Measurements from ENCODE around the gene DMWD. TPM values are rescaled to one million over a fixed set of nuclear protein-coding genes. Genes with fewer than 3 reads are reported as not detected.
A peak's percentile ranks its signal among the peaks of the same experiment; 100 is the strongest.

DMWD gene
- polyA plus RNA-seq, 1 of the 3 experiments (the other 2 are of a cell fraction) = 40.6 TPM

DNA sequence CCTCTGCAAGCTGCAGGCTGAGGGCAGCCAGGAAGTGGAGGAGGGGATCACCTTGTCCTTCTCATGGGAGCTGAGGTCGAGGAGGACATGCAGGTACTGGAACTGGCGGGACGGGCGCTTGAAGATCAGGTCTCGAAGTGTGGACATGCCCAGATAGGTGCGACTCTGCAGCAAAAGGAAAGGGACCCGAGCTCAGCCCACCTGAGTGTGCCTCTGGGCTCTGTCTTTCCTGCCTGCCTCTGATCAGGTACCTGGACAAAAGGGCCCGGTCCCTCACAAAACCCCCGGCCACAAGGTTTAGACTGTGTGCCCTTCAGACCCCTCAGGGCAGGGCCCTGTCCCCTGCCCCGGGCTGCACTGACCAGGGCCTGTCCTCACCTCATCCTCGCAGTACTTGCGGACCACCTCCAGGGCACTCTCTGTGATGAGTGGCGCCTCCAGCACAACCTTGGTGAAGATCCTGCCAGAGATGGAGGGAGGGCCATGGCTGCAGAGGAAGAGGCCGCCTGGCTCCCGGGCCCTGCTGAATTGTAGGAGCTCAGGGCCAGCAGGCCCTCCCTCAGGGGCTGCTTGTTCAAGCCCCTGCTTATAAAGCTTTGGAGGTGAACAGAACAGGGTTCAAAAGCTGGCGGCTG is 34.9 kb upstream of the DMWD start:
- no peak for DNase-seq
- CTCF ChIA-PET = interaction anchor here (1.1 to 10.9 kb wide), 8 partner anchors 12 to 84 kb away, joined by 3 to 137 read pairs (median 4); partner anchors contain the start of genes FOXA3 and RSPH6A
- Histone ChIP-seq H3K4me1 (ENCODE audit: control insufficient read depth in 1 of 2, insufficient read depth in 2 of 2, low read depth in 1 of 2, low read length in 1 of 2) (peaks cover 0 to 17% of the 10 kb centered on the region in 2 experiments; a peak in 1 of 4 replicates), H3K4me2 (no peak overlapping the region), H3K27ac (ENCODE audit: low read depth in 2 of 2, low read length in 1 of 2) (peak overlapping the region in 1 of 2 experiments; percentile 60; a peak in 1 of 4 replicates), H3K79me2 (ENCODE audit: insufficient read depth) (no peaks in the 10 kb centered on the region), H4K20me1 (ENCODE audit: insufficient read depth) (no peaks in the 10 kb centered on the region), H2AFZ (ENCODE audit: low read depth) (no peak overlapping the region), H3F3A (replicated peaks; ENCODE audit: insufficient read depth) (no peaks in the 10 kb centered on the region), H3K9ac (no peak overlapping the region), H3K4me3 (ENCODE audit: low read depth in 2 of 2, low read length in 1 of 2) (no peak overlapping the region), H3K36me3 (replicated peaks in 1 of 2; ENCODE audit: control insufficient read depth in 1 of 2, insufficient read depth in 2 of 2, low read length in 1 of 2) (peaks cover 14 to 87% of the 10 kb centered on the region in 2 experiments), H3K9me3 (no peaks in the 10 kb centered on the region), H3K9me2 (no peaks in the 10 kb centered on the region), H3K27me3 (ENCODE audit: insufficient read depth) (no peaks in the 10 kb centered on the region)
- POLR2A ChIA-PET = no interaction called here
- 93% methylated on average over 12 of the region's 16 CpGs for WGBS (ENCODE audit: low lambda C conversion rate)
- TF ChIP-seq RCOR1 (IDR thresholded peaks at IDR 0.05; ENCODE audit: low read length) (no peak), FOXJ3 (CRISPR knock-in tag; IDR thresholded peaks at IDR 0.05) (no peak), EZH2phosphoT487 (IDR thresholded peaks at IDR 0.05; ENCODE audit: borderline replicate concordance, low read depth) (no peak), GATA2 (CRISPR knock-in tag; IDR thresholded peaks at IDR 0.05) (no peak), SIN3A (IDR thresholded peaks at IDR 0.05; ENCODE audit: borderline replicate concordance, low read depth, low read length) (no peak)

DNA sequence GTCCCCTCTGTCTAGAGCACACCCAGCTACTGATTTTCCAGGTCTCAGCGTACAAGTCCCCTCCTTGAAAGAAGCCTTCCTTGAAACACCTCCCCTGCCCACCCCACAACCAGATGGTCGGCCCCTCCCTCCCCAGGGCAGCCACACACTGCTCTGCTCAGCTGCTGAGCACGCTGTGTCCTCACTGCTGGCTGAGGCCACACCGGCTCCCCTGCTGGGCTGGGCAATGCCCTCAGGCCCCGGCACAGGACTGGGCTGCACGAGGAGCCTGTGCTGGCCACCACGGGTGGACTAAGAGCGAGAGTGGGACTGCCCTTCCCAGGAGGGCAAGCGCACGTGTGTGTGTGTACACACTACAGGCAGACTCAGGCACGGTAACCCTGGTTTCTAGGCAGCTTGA is 34.3 kb upstream of the DMWD start:
- TF ChIP-seq NFIC (IDR thresholded peaks at IDR 0.05; ENCODE audit: borderline replicate concordance) = no peak
- no peak for TF ChIP-seq EP300 (IDR thresholded peaks at IDR 0.05; ENCODE audit: borderline replicate concordance in 1 of 2, low read depth in 1 of 2, low read length in 1 of 2)
- TF ChIP-seq GATA2 (CRISPR knock-in tag; IDR thresholded peaks at IDR 0.05) = no peak
- no peak for TF ChIP-seq YY1 (IDR thresholded peaks at IDR 0.05; ENCODE audit: low read depth)
- no peak for TF ChIP-seq RFX5 (IDR thresholded peaks at IDR 0.05; ENCODE audit: low read length)
- TF ChIP-seq MXI1 (IDR thresholded peaks at IDR 0.05; ENCODE audit: low read depth, low read length) = peak; percentile 90; the same call in 1 of the 2 replicates
- Histone ChIP-seq H3K9me2 (no peaks in the 10 kb centered on the region), H3K27me3 (ENCODE audit: insufficient read depth) (no peaks in the 10 kb centered on the region), H3K4me1 (ENCODE audit: control insufficient read depth in 1 of 2, insufficient read depth in 2 of 2, low read depth in 1 of 2, low read length in 1 of 2) (peaks cover 0 to 17% of the 10 kb centered on the region in 2 experiments; a peak in 1 of 4 replicates), H3K4me3 (ENCODE audit: low read depth in 2 of 2, low read length in 1 of 2) (no peak overlapping the region), H3K9ac (no peak overlapping the region), H2AFZ (ENCODE audit: low read depth) (no peak overlapping the region), H3K4me2 (no peak overlapping the region), H4K20me1 (ENCODE audit: insufficient read depth) (no peaks in the 10 kb centered on the region), H3F3A (replicated peaks; ENCODE audit: insufficient read depth) (no peaks in the 10 kb centered on the region), H3K79me2 (ENCODE audit: insufficient read depth) (no peaks in the 10 kb centered on the region), H3K27ac (ENCODE audit: low read depth in 2 of 2, low read length in 1 of 2) (peak overlapping the region in 1 of 2 experiments; percentile 60; a peak in 1 of 4 replicates), H3K36me3 (replicated peaks in 1 of 2; ENCODE audit: control insufficient read depth in 1 of 2, insufficient read depth in 2 of 2, low read length in 1 of 2) (peaks cover 8 to 83% of the 10 kb centered on the region in 2 experiments), H3K9me3 (no peaks in the 10 kb centered on the region)
- POLR2A ChIA-PET = interaction anchor here (1.2 to 1.5 kb wide), 2 partner anchors 10 to 59 kb away, joined by 3 to 9 read pairs; partner anchors contain the start of gene IRF2BP1
- WGBS (ENCODE audit: low lambda C conversion rate) = 80% methylated on average over 11 of the region's 11 CpGs
- CTCF ChIA-PET = interaction anchor here (0.9 to 10.9 kb wide), 10 partner anchors 11 to 57 kb away, joined by 3 to 137 read pairs (median 4); partner anchors contain the start of genes DMWD, FOXA3 and RSPH6A
- peak; percentile 76 for DNase-seq

Measured in SK-N-SH (cell line).